SK-N-SH (cell line): ENCODE results near the gene KCNH8. TPM values are rescaled to one million over a fixed set of nuclear protein-coding genes. Genes with fewer than 3 reads are reported as not detected.

ENCODE experiments used
- CTCF ChIA-PET: fragments of 300-600, 350-600 bp; formaldehyde crosslinking; extraction: SDS; loops from one replicate; lab custom pipeline; 2021; lab: Yijun Ruan, JAX
- POLR2A ChIA-PET: fragments of 350-600 bp; sonication (Branson Sonifier 250); formaldehyde crosslinking; extraction: SDS; loops from one replicate; lab custom pipeline; 2020; ENCODE audit warnings: antibody characterized with exemption, inconsistent platforms; lab: Yijun Ruan, JAX
- DNase-seq: peaks from one replicate; pipeline ENCODE4 v3.0.0; 2012
- H2AFZ ChIP-seq: fragments of 200-600 bp; sonication (generic); 2 replicates; pipeline ENCODE4 v1.8.1; 2016; ENCODE audit warnings: antibody characterized with exemption, mild to moderate bottlenecking, low read depth
- H3F3A ChIP-seq: fragments of 200-600 bp; sonication (generic); replicated peaks from 2 replicates; pipeline ENCODE3; 2016; ENCODE audit warnings: antibody characterized with exemption, mild to moderate bottlenecking; ENCODE audit not compliant: insufficient read depth
- H3K27ac ChIP-seq, 2 experiments: fragments of 200-500 bp in 1 of 2; fragments of 200-600 bp in 1 of 2; sonication (Bioruptor generic) in 1 of 2; sonication (generic), shearing (Covaris generic) in 1 of 2; 2 replicates each; pipeline versions ENCODE4 v1.5.1 to v1.6.1; 2014 to 2016; ENCODE audit warnings: low read depth in 2 of 2, inconsistent platforms in 1 of 2, low read length in 1 of 2, mild to moderate bottlenecking in 1 of 2, mixed read lengths in 1 of 2
- H3K27me3 ChIP-seq: fragments of 200-600 bp; sonication (generic), shearing (Covaris generic); 2 replicates; pipeline ENCODE4 v1.6.1; 2016; ENCODE audit warnings: mixed run types; ENCODE audit not compliant: insufficient read depth
- H3K36me3 ChIP-seq, 2 experiments: fragments of 200-500 bp in 1 of 2; fragments of 200-600 bp in 1 of 2; sonication (Bioruptor generic) in 1 of 2; sonication (generic) in 1 of 2; replicated peaks in 1 of 2; 2 replicates each; pipeline versions ENCODE3 to v1.5.1; 2014 to 2016; ENCODE audit warnings: low read length in 1 of 2, mild to moderate bottlenecking in 1 of 2; ENCODE audit not compliant: insufficient read depth in 2 of 2, control insufficient read depth in 1 of 2
- H3K4me1 ChIP-seq, 2 experiments: fragments of 200-500 bp in 1 of 2; fragments of 200-600 bp in 1 of 2; sonication (Bioruptor generic) in 1 of 2; sonication (generic), shearing (Covaris generic) in 1 of 2; 2 replicates each; pipeline versions ENCODE4 v1.5.1 to v1.6.1; 2014 to 2016; ENCODE audit warnings: low read depth in 1 of 2, low read length in 1 of 2, mixed run types in 1 of 2; ENCODE audit not compliant: insufficient read depth in 2 of 2, control insufficient read depth in 1 of 2
- H3K4me2 ChIP-seq: fragments of 200-600 bp; sonication (generic), shearing (Covaris generic); 2 replicates; pipeline ENCODE4 v1.6.1; 2017; ENCODE audit warnings: mixed run types
- H3K4me3 ChIP-seq, 2 experiments: fragments of 200-500 bp in 1 of 2; fragments of 200-600 bp in 1 of 2; sonication (Bioruptor generic) in 1 of 2; sonication (generic), shearing (Covaris generic) in 1 of 2; 2 replicates each; pipeline versions ENCODE4 v1.5.1 to v1.8.1; 2014 to 2016; ENCODE audit warnings: low read depth in 2 of 2, inconsistent platforms in 1 of 2, low read length in 1 of 2, mild to moderate bottlenecking in 1 of 2, mixed read lengths in 1 of 2, moderate library complexity in 1 of 2
- H3K79me2 ChIP-seq: fragments of 200-600 bp; sonication (generic); 2 replicates; pipeline ENCODE4 v1.8.1; 2017; ENCODE audit warnings: mild to moderate bottlenecking; ENCODE audit not compliant: insufficient read depth
- H3K9ac ChIP-seq: fragments of 200-600 bp; sonication (generic); 2 replicates; pipeline ENCODE4 v1.6.1; 2017; ENCODE audit warnings: mixed run types
- H3K9me2 ChIP-seq: fragments of 200-600 bp; sonication (generic); 2 replicates; pipeline ENCODE4 v1.6.1; 2017; ENCODE audit warnings: mixed run types
- H3K9me3 ChIP-seq: fragments of 200-600 bp; sonication (generic); 2 replicates; pipeline ENCODE4 v1.6.1; 2017; ENCODE audit warnings: mixed run types, mild to moderate bottlenecking, moderate library complexity
- H4K20me1 ChIP-seq: fragments of 200-600 bp; sonication (generic); 2 replicates; pipeline ENCODE4 v1.6.1; 2017; ENCODE audit warnings: mild to moderate bottlenecking, mixed run types; ENCODE audit not compliant: insufficient read depth
- CHD2 ChIP-seq: fragments of 150-350 bp; IDR thresholded peaks from 2 replicates; pipeline ENCODE4 v1.6.1; 2018; ENCODE audit warnings: low read length; ENCODE audit not compliant: partially characterized antibody
- ELF1 ChIP-seq: IDR thresholded peaks from 2 replicates; pipeline ENCODE4 v1.4.0; 2012
- FOXJ3 ChIP-seq: sonication (generic); formaldehyde crosslinking; IDR thresholded peaks from 2 replicates; pipeline ENCODE4 v1.5.1; 2020; ENCODE audit warnings: mild to moderate bottlenecking, missing genetic modification reagents
- FOXM1 ChIP-seq: IDR thresholded peaks from 2 replicates; pipeline ENCODE4 v1.4.0; 2012; ENCODE audit warnings: low read depth, mild to moderate bottlenecking
- IRF3 ChIP-seq: fragments of 150-350 bp; IDR thresholded peaks from 2 replicates; pipeline ENCODE4 v1.6.1; 2016; ENCODE audit warnings: mild to moderate bottlenecking, low read depth, low read length
- JUND ChIP-seq: IDR thresholded peaks from 2 replicates; pipeline ENCODE4 v1.4.0; 2012
- MAX ChIP-seq: IDR thresholded peaks from 2 replicates; pipeline ENCODE4 v1.4.0; 2012; ENCODE audit warnings: low read depth
- MEF2A ChIP-seq: IDR thresholded peaks from 2 replicates; pipeline ENCODE4 v1.4.0; 2012; ENCODE audit warnings: low read depth, borderline replicate concordance
- NFIC ChIP-seq: IDR thresholded peaks from 2 replicates; pipeline ENCODE4 v1.4.0; 2012; ENCODE audit warnings: borderline replicate concordance
- NRF1 ChIP-seq: IDR thresholded peaks from 2 replicates; pipeline ENCODE4 v1.6.1; 2012; ENCODE audit warnings: low read depth, mild to moderate bottlenecking, low read length
- POLR2AphosphoS5 ChIP-seq: IDR thresholded peaks from 2 replicates; pipeline ENCODE4 v1.6.1; 2012; ENCODE audit warnings: low read depth, low read length
- RAD21 ChIP-seq: IDR thresholded peaks from 2 replicates; pipeline ENCODE4 v1.6.1; 2012; ENCODE audit warnings: mild to moderate bottlenecking, low read length
- RCOR1 ChIP-seq: fragments of 150-350 bp; IDR thresholded peaks from 2 replicates; pipeline ENCODE4 v1.6.1; 2017; ENCODE audit warnings: antibody characterized with exemption, low read length
- REST ChIP-seq: IDR thresholded peaks from 2 replicates; pipeline ENCODE4 v1.6.1; 2012; ENCODE audit warnings: mild to moderate bottlenecking, low read depth, low read length, moderate library complexity
- RFX5 ChIP-seq: IDR thresholded peaks from 2 replicates; pipeline ENCODE4 v1.6.1; 2012; ENCODE audit warnings: mild to moderate bottlenecking, improper control_type of control experiment, low read length
- SIN3A ChIP-seq: IDR thresholded peaks from 2 replicates; pipeline ENCODE4 v1.6.1; 2012; ENCODE audit warnings: low read depth, mild to moderate bottlenecking, low read length, moderate library complexity, borderline replicate concordance
- SMC3 ChIP-seq: IDR thresholded peaks from 2 replicates; pipeline ENCODE4 v1.6.1; 2012; ENCODE audit warnings: low read depth, low read length, improper control_type of control experiment
- TAF1 ChIP-seq: IDR thresholded peaks from 2 replicates; pipeline ENCODE4 v1.6.1; 2012; ENCODE audit warnings: low read depth, mild to moderate bottlenecking, low read length, moderate library complexity, borderline replicate concordance
- TCF12 ChIP-seq: IDR thresholded peaks from 2 replicates; pipeline ENCODE4 v1.4.0; 2012
- USF1 ChIP-seq: IDR thresholded peaks from 2 replicates; pipeline ENCODE4 v1.4.0; 2012; ENCODE audit warnings: low read depth, borderline replicate concordance
- YY1 ChIP-seq: IDR thresholded peaks from 2 replicates; pipeline ENCODE4 v1.4.0; 2012; ENCODE audit warnings: low read depth, mild to moderate bottlenecking
- WGBS: methylation state at CpG from one replicate; pipeline ENCODE4 v1.1.6; 2017; ENCODE audit warnings: low lambda C conversion rate; 5-methylcytosine and 5-hydroxymethylcytosine counted together
- polyA plus RNA-seq, 3 experiments: library from polyadenylated mRNA; depleted of rRNA; stranded (reverse); fragments of >200 nt; gene quantifications; 2 replicates each; pipeline ENCODE4 v1.2.3, GENCODE V29; 2012

KCNH8 gene
- polyA plus RNA-seq, 1 of the 3 experiments (the other 2 are of a cell fraction), result 0.05 TPM

GRCh38 chr3:19215427-19215826 lies 67.1 kb downstream of the KCNH8 start:
- no peak for TF ChIP-seq POLR2AphosphoS5
- no peak for TF ChIP-seq RAD21
- no peak for TF ChIP-seq FOXM1
- no peak for TF ChIP-seq IRF3
- TF ChIP-seq SMC3, result no peak
- no peak for TF ChIP-seq CHD2
- TF ChIP-seq RFX5, result no peak
- no peak for TF ChIP-seq ELF1
- no peak for TF ChIP-seq YY1
- TF ChIP-seq MEF2A, result no peak
- TF ChIP-seq FOXJ3 (CRISPR knock-in tag), result no peak
- no peak for TF ChIP-seq TCF12
- Histone ChIP-seq H3K4me3 (no peak overlapping the region), H4K20me1 (no peaks in the 10 kb centered on the region), H3K27ac (no peak overlapping the region), H3K79me2 (no peaks in the 10 kb centered on the region), H3K4me1 (no peaks in the 10 kb centered on the region), H3K9ac (no peak overlapping the region), H3K9me3 (no peaks in the 10 kb centered on the region), H3K4me2 (no peak overlapping the region), H3K27me3 (no peaks in the 10 kb centered on the region), H3K36me3 (no peaks in the 10 kb centered on the region), H3F3A (no peaks in the 10 kb centered on the region), H2AFZ (no peak overlapping the region), H3K9me2 (no peaks in the 10 kb centered on the region)
- WGBS, result 15% methylated on average over 2 of the region's 2 CpGs
- DNase-seq, result no peak
- CTCF ChIA-PET, result no interaction called here
- POLR2A ChIA-PET, result no interaction called here

GRCh38 chr3:19216669-19217337 lies 68.5 kb downstream of the KCNH8 start:
- Histone ChIP-seq H3F3A (no peaks in the 10 kb centered on the region), H3K9me2 (no peaks in the 10 kb centered on the region), H3K36me3 (no peaks in the 10 kb centered on the region), H2AFZ (no peak overlapping the region), H3K27ac (no peak overlapping the region), H3K4me3 (no peak overlapping the region), H3K9ac (no peak overlapping the region), H3K79me2 (no peaks in the 10 kb centered on the region), H3K27me3 (no peaks in the 10 kb centered on the region), H3K4me1 (no peaks in the 10 kb centered on the region), H3K9me3 (no peaks in the 10 kb centered on the region), H3K4me2 (no peak overlapping the region), H4K20me1 (no peaks in the 10 kb centered on the region)
- no peak for DNase-seq
- no peak for TF ChIP-seq NFIC
- no peak for TF ChIP-seq CHD2
- TF ChIP-seq FOXM1, result no peak
- no peak for TF ChIP-seq SIN3A
- TF ChIP-seq JUND, result no peak
- no peak for TF ChIP-seq FOXJ3 (CRISPR knock-in tag)
- no peak for TF ChIP-seq TAF1
- TF ChIP-seq MEF2A, result no peak
- no peak for TF ChIP-seq REST
- no peak for TF ChIP-seq SMC3
- no peak for TF ChIP-seq USF1
- TF ChIP-seq NRF1, result no peak
- no peak for TF ChIP-seq MAX
- TF ChIP-seq RCOR1, result no peak
- 53% methylated on average over 6 of the region's 6 CpGs for WGBS
- CTCF ChIA-PET, result no interaction called here
- POLR2A ChIA-PET, result no interaction called here
